ENCODE measurements around the gene NPIPB6.
"Not testable (repeated sequence)": the region's sequence is repeated elsewhere in the genome, so short reads cannot be mapped to it uniquely, and the experiment has no call there.

Gene NPIPB6

GRCh38 chr16:28363408-28363807, at the start of gene NPIPB6:
Gene NPIPB6 (minus strand): TSS chr16:28363508. CDS start chr16:28362822, 686 bp downstream.
- H3K36me3 ChIP-seq (ENCODE audit: control insufficient read depth in 5 of 5, insufficient read depth in 5 of 5, low read length in 5 of 5); H3K27ac ChIP-seq (ENCODE audit: low read depth, low read length); H3K9ac ChIP-seq (ENCODE audit: low read length in 5 of 5); H3K4me3 ChIP-seq (ENCODE audit: low read depth in 1 of 5, low read length in 5 of 5); H3K9me3 ChIP-seq (ENCODE audit: control insufficient read depth in 5 of 5, low read length in 5 of 5); H3K4me1 ChIP-seq (ENCODE audit: control insufficient read depth in 5 of 5, insufficient read depth in 5 of 5, low read length in 5 of 5); H3K27me3 ChIP-seq (ENCODE audit: control insufficient read depth in 5 of 5, insufficient read depth in 4 of 5, low read length in 5 of 5): not testable (repeated sequence)

- H3K4me3 ChIP-seq (ENCODE audit: low read depth in 1 of 5, low read length in 5 of 5) = peak within 1 kb of the TSS in 3 of 5 donors; percentile 34 to 51 (median 50)
- H3K4me1 ChIP-seq (ENCODE audit: control insufficient read depth in 5 of 5, insufficient read depth in 5 of 5, low read length in 5 of 5); H3K9me3 ChIP-seq (ENCODE audit: control insufficient read depth in 5 of 5, low read length in 5 of 5); H3K36me3 ChIP-seq (ENCODE audit: control insufficient read depth in 5 of 5, insufficient read depth in 5 of 5, low read length in 5 of 5); H3K27ac ChIP-seq (ENCODE audit: low read depth, low read length); H3K27me3 ChIP-seq (ENCODE audit: control insufficient read depth in 5 of 5, insufficient read depth in 4 of 5, low read length in 5 of 5); H3K9ac ChIP-seq (ENCODE audit: low read length in 5 of 5): not testable (repeated sequence)
These were observed 40.1 kb upstream of the NPIPB6 start, which contains the start of gene EIF3CL for GRCh38 chr16:28403220-28404072. Gene EIF3CL (minus strand): TSS chr16:28403841. CDS start chr16:28403618, 223 bp downstream.

DNA sequence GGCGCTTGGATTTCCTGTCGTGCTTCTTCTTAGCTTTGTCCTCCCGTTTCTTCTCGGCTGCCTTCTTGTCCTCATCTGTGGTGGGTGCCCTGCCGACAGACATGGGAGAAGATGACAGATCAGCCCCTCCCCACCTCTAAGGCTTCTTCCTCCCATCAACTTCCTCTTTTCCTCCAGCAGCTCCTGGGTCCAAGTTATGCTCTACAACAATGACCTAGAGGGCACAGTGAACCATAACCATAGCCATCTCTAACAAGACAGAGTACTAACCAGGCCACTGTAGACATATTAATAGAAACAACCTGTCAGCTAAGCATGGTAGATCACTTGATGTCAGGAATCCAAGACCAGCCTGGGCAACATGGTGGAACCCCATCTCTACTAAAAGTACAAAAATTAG, 28.7 kb upstream of the NPIPB6 start:
- H3K9ac ChIP-seq (ENCODE audit: low read length in 5 of 5); H3K36me3 ChIP-seq (ENCODE audit: control insufficient read depth in 5 of 5, insufficient read depth in 5 of 5, low read length in 5 of 5); H3K27ac ChIP-seq (ENCODE audit: low read depth, low read length); H3K9me3 ChIP-seq (ENCODE audit: control insufficient read depth in 5 of 5, low read length in 5 of 5); H3K4me1 ChIP-seq (ENCODE audit: control insufficient read depth in 5 of 5, insufficient read depth in 5 of 5, low read length in 5 of 5); H3K27me3 ChIP-seq (ENCODE audit: control insufficient read depth in 5 of 5, insufficient read depth in 4 of 5, low read length in 5 of 5); H3K4me3 ChIP-seq (ENCODE audit: low read depth in 1 of 5, low read length in 5 of 5): not testable (repeated sequence)

GRCh38 chr16:28382177-28382867, 19.0 kb upstream of the NPIPB6 start:
- not testable (repeated sequence) for H3K27ac ChIP-seq (ENCODE audit: low read depth, low read length); H3K9me3 ChIP-seq (ENCODE audit: control insufficient read depth in 5 of 5, low read length in 5 of 5); H3K27me3 ChIP-seq (ENCODE audit: control insufficient read depth in 5 of 5, insufficient read depth in 4 of 5, low read length in 5 of 5); H3K9ac ChIP-seq (ENCODE audit: low read length in 5 of 5); H3K4me3 ChIP-seq (ENCODE audit: low read depth in 1 of 5, low read length in 5 of 5); H3K36me3 ChIP-seq (ENCODE audit: control insufficient read depth in 5 of 5, insufficient read depth in 5 of 5, low read length in 5 of 5); H3K4me1 ChIP-seq (ENCODE audit: control insufficient read depth in 5 of 5, insufficient read depth in 5 of 5, low read length in 5 of 5)

DNA sequence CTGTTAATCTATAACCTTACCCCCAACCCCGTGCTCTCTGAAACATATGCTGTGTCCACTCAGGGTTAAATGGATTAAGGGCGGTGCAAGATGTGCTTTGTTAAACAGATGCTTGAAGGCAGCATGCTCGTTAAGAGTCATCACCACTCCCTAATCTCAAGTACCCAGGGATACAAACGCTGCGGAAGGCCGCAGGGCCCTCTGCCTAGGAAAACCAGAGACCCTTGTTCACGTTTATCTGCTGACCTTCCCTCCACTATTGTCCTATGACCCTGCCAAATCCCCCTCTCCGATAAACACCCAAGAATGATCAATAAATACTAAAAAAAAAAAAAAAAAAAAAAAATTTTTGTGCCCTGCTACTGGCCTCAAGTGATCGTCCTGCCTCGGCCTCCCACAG, 14.5 kb upstream of the NPIPB6 start:
- H3K9me3 ChIP-seq (ENCODE audit: control insufficient read depth in 5 of 5, low read length in 5 of 5); H3K27ac ChIP-seq (ENCODE audit: low read depth, low read length); H3K4me3 ChIP-seq (ENCODE audit: low read depth in 1 of 5, low read length in 5 of 5); H3K4me1 ChIP-seq (ENCODE audit: control insufficient read depth in 5 of 5, insufficient read depth in 5 of 5, low read length in 5 of 5); H3K27me3 ChIP-seq (ENCODE audit: control insufficient read depth in 5 of 5, insufficient read depth in 4 of 5, low read length in 5 of 5); H3K36me3 ChIP-seq (ENCODE audit: control insufficient read depth in 5 of 5, insufficient read depth in 5 of 5, low read length in 5 of 5); H3K9ac ChIP-seq (ENCODE audit: low read length in 5 of 5): not testable (repeated sequence)

DNA sequence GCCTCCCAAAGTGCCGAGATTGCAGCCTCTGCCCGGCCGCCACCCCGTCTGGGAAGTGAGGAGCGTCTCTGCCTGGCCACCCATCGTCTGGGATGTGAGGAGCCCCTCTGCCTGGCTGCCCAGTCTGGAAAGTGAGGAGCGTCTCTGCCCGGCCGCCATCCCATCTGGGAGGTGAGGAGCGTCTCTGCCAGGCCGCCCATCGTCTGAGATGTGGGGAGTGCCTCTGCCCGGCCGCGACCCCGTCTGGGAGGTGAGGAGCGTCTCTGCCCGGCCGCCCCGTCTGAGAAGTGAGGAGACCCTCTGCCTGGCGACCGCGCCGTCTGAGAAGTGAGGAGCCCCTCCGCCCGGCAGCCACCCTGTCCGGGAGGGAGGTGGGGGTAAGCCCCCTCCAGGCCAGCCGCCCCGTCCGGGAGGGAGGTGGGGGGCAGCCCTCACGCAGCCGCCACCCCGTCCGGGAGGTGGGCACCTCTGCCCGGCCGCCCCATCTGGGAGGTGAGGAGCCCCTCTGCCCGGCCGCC, 13.9 kb upstream of the NPIPB6 start:
- H3K9ac ChIP-seq (ENCODE audit: low read length in 5 of 5); H3K4me3 ChIP-seq (ENCODE audit: low read depth in 1 of 5, low read length in 5 of 5); H3K36me3 ChIP-seq (ENCODE audit: control insufficient read depth in 5 of 5, insufficient read depth in 5 of 5, low read length in 5 of 5); H3K27ac ChIP-seq (ENCODE audit: low read depth, low read length); H3K27me3 ChIP-seq (ENCODE audit: control insufficient read depth in 5 of 5, insufficient read depth in 4 of 5, low read length in 5 of 5); H3K4me1 ChIP-seq (ENCODE audit: control insufficient read depth in 5 of 5, insufficient read depth in 5 of 5, low read length in 5 of 5); H3K9me3 ChIP-seq (ENCODE audit: control insufficient read depth in 5 of 5, low read length in 5 of 5): not testable (repeated sequence)

- not testable (repeated sequence) for H3K9me3 ChIP-seq (ENCODE audit: control insufficient read depth in 5 of 5, low read length in 5 of 5); H3K9ac ChIP-seq (ENCODE audit: low read length in 5 of 5); H3K36me3 ChIP-seq (ENCODE audit: control insufficient read depth in 5 of 5, insufficient read depth in 5 of 5, low read length in 5 of 5); H3K4me3 ChIP-seq (ENCODE audit: low read depth in 1 of 5, low read length in 5 of 5); H3K27me3 ChIP-seq (ENCODE audit: control insufficient read depth in 5 of 5, insufficient read depth in 4 of 5, low read length in 5 of 5); H3K4me1 ChIP-seq (ENCODE audit: control insufficient read depth in 5 of 5, insufficient read depth in 5 of 5, low read length in 5 of 5); H3K27ac ChIP-seq (ENCODE audit: low read depth, low read length)
These were observed 11.8 kb upstream of the NPIPB6 start for GRCh38 chr16:28375115-28375514.

DNA sequence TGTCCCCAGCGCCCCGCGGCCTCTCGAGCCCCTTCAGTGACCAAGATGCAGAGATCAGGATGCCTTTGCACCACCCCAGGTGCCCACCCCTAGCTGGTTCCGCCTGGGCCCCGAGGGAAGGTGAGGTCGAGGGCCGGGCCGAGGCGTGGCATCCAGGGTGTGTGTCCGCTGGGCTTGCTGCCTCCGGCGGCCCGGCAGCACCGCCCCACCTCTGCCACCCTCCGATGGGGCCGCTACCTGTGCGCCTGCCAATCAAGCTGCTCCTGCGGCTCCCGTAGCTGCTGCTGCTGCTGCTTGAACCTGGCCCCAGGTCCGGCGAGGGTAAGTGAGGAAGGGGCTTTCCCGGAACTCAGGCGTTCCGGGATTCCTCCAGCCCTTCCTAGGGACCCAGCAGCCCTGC, 11.0 kb upstream of the NPIPB6 start:
- H3K27ac ChIP-seq (ENCODE audit: low read depth, low read length); H3K36me3 ChIP-seq (ENCODE audit: control insufficient read depth in 5 of 5, insufficient read depth in 5 of 5, low read length in 5 of 5); H3K9ac ChIP-seq (ENCODE audit: low read length in 5 of 5): not testable (repeated sequence)

GRCh38 chr16:28367926-28368325, 4.6 kb upstream of the NPIPB6 start:
- H3K9ac ChIP-seq (ENCODE audit: low read length in 5 of 5); H3K4me1 ChIP-seq (ENCODE audit: control insufficient read depth in 5 of 5, insufficient read depth in 5 of 5, low read length in 5 of 5); H3K27me3 ChIP-seq (ENCODE audit: control insufficient read depth in 5 of 5, insufficient read depth in 4 of 5, low read length in 5 of 5); H3K4me3 ChIP-seq (ENCODE audit: low read depth in 1 of 5, low read length in 5 of 5); H3K9me3 ChIP-seq (ENCODE audit: control insufficient read depth in 5 of 5, low read length in 5 of 5); H3K36me3 ChIP-seq (ENCODE audit: control insufficient read depth in 5 of 5, insufficient read depth in 5 of 5, low read length in 5 of 5); H3K27ac ChIP-seq (ENCODE audit: low read depth, low read length): not testable (repeated sequence)

More for the DNA sequence above, 11.0 kb upstream of the NPIPB6 start:
- not testable (repeated sequence) for H3K4me3 ChIP-seq (ENCODE audit: low read depth in 1 of 5, low read length in 5 of 5); H3K27me3 ChIP-seq (ENCODE audit: control insufficient read depth in 5 of 5, insufficient read depth in 4 of 5, low read length in 5 of 5); H3K9me3 ChIP-seq (ENCODE audit: control insufficient read depth in 5 of 5, low read length in 5 of 5); H3K4me1 ChIP-seq (ENCODE audit: control insufficient read depth in 5 of 5, insufficient read depth in 5 of 5, low read length in 5 of 5)
